ENCODE results near the gene SLC12A2. TPM values are rescaled to one million over a fixed set of nuclear protein-coding genes. Genes with fewer than 3 reads are reported as not detected.

The SLC12A2 gene
- total and polyA plus RNA-seq, 9 of the 15 experiments (the other 6 are each of a cell fraction or from before 2014, with no cell fraction given), result 5.1 to 20.3 (median 12.6) TPM

DNA sequence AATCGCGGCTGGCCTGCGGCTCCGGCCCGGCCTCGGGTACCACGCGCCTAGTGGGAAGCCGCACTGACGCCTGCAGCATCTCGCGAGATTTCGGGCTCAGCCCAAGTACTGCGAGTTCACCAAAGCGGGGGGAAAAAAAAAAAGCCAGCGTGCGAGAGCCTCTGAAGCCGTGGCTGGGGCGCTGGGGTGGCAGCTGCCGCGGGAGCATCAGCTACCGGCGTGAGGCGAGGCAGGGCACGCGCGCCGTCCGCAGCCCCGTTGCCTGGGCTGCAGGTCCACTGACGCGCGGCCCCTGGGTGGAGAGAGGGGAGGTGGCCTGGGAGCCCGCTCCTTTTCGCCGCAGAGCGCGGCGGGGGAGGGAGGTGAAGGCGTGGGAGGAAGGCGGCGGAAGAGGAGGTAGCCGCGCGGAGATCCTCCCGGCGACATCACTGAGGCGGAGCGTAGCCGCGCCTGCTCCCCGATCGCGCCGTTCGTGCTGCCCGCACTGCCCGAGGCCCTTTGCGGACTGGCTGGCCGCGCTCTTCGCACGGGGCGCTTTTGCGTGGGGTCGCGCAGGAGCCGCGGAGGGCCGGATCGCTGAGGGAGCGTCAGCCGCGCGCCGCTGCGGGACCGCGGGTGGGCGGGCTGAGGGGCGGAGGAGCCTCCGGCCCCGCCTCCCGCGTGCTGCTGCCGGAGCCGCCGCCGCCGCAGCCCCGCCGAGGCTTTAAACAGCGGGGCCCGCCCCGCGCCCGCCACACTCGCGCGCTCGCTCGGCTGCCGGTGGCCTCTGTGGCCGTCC lies at the start of gene SLC12A2 (continued):
- no peak for TF ChIP-seq ZNF212 (CRISPR knock-in tag; IDR thresholded peaks at IDR 0.05)
- no peak for TF ChIP-seq ELF4 (CRISPR knock-in tag; IDR thresholded peaks at IDR 0.05)
- peak; percentile 75 for TF ChIP-seq TAF1 (IDR thresholded peaks at IDR 0.05; ENCODE audit: control insufficient read depth, extremely low read depth, insufficient read depth, low read length, severe bottlenecking)
- TF ChIP-seq ZNF551 (CRISPR knock-in tag; IDR thresholded peaks at IDR 0.05), result no peak
- no peak for TF ChIP-seq ZNF764 (CRISPR knock-in tag; IDR thresholded peaks at IDR 0.05; ENCODE audit: low read depth)
- TF ChIP-seq, protein P1, sequence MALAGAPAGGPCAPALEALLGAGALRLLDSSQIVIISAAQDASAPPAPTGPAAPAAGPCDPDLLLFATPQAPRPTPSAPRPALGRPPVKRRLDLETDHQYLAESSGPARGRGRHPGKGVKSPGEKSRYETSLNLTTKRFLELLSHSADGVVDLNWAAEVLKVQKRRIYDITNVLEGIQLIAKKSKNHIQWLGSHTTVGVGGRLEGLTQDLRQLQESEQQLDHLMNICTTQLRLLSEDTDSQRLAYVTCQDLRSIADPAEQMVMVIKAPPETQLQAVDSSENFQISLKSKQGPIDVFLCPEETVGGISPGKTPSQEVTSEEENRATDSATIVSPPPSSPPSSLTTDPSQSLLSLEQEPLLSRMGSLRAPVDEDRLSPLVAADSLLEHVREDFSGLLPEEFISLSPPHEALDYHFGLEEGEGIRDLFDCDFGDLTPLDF (CRISPR knock-in tag; IDR thresholded peaks at IDR 0.05), result no peak
- TF ChIP-seq RFX5 (IDR thresholded peaks at IDR 0.05; ENCODE audit: low read depth, low read length), result no peak
- TF ChIP-seq PTBP1 (IDR thresholded peaks at IDR 0.05; ENCODE audit: low read depth, low read length), result no peak
- TF ChIP-seq CHCHD3 (CRISPR knock-in tag; IDR thresholded peaks at IDR 0.05), result no peak
- TF ChIP-seq ZFX (CRISPR knock-in tag; IDR thresholded peaks at IDR 0.05), result peak; percentile 66
- peak in 1 of 2 experiments; percentile 16; a peak in 1 of 4 replicates for TF ChIP-seq KDM1A (IDR thresholded peaks at IDR 0.05)
- peak in 1 of 2 experiments; percentile 55; a peak in 1 of 4 replicates for TF ChIP-seq FOXA3 (CRISPR knock-in tag; conservative IDR thresholded peaks at IDR 0.05 in 1 of 2, IDR thresholded peaks at IDR 0.05 in 1 of 2)
- TF ChIP-seq, protein P2, sequence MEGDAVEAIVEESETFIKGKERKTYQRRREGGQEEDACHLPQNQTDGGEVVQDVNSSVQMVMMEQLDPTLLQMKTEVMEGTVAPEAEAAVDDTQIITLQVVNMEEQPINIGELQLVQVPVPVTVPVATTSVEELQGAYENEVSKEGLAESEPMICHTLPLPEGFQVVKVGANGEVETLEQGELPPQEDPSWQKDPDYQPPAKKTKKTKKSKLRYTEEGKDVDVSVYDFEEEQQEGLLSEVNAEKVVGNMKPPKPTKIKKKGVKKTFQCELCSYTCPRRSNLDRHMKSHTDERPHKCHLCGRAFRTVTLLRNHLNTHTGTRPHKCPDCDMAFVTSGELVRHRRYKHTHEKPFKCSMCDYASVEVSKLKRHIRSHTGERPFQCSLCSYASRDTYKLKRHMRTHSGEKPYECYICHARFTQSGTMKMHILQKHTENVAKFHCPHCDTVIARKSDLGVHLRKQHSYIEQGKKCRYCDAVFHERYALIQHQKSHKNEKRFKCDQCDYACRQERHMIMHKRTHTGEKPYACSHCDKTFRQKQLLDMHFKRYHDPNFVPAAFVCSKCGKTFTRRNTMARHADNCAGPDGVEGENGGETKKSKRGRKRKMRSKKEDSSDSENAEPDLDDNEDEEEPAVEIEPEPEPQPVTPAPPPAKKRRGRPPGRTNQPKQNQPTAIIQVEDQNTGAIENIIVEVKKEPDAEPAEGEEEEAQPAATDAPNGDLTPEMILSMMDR (IDR thresholded peaks at IDR 0.05 in 2 of 3, conservative IDR thresholded peaks at IDR 0.05 in 1 of 3; ENCODE audit: insufficient read depth in 2 of 3, low read depth in 1 of 3, low read length in 3 of 3), result peak in 1 of 3 experiments; percentile 13; a peak in 1 of 6 replicates
- TF ChIP-seq NFRKB (IDR thresholded peaks at IDR 0.05; ENCODE audit: low read depth), result no peak
- no peak for TF ChIP-seq NFE2L1 (tag; IDR thresholded peaks at IDR 0.05; ENCODE audit: borderline replicate concordance, low read depth)
- TF ChIP-seq, protein P3, sequence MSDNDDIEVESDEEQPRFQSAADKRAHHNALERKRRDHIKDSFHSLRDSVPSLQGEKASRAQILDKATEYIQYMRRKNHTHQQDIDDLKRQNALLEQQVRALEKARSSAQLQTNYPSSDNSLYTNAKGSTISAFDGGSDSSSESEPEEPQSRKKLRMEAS (CRISPR knock-in tag; IDR thresholded peaks at IDR 0.05), result peak; percentile 92
- no peak; the same call in 1 of the 2 replicates for TF ChIP-seq GATAD2B (IDR thresholded peaks at IDR 0.05; ENCODE audit: borderline replicate concordance)
- TF ChIP-seq ZNF444 (CRISPR knock-in tag; IDR thresholded peaks at IDR 0.05), result no peak
- TF ChIP-seq ZNF174 (CRISPR knock-in tag; IDR thresholded peaks at IDR 0.05), result no peak
- TF ChIP-seq ZNF316 (IDR thresholded peaks at IDR 0.05), result no peak
- TF ChIP-seq PCBP2 (IDR thresholded peaks at IDR 0.05; ENCODE audit: low read depth, low read length, poor library complexity, severe bottlenecking), result no peak
- no peak for TF ChIP-seq MECOM (CRISPR knock-in tag; IDR thresholded peaks at IDR 0.05)
- TF ChIP-seq, protein P4, sequence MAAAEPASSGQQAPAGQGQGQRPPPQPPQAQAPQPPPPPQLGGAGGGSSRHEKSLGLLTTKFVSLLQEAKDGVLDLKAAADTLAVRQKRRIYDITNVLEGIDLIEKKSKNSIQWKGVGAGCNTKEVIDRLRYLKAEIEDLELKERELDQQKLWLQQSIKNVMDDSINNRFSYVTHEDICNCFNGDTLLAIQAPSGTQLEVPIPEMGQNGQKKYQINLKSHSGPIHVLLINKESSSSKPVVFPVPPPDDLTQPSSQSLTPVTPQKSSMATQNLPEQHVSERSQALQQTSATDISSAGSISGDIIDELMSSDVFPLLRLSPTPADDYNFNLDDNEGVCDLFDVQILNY (CRISPR knock-in tag; IDR thresholded peaks at IDR 0.05), result 0 out of 2 replicates have a peak, but pooled peaks have one; percentile 32
- TF ChIP-seq CBX2 (IDR thresholded peaks at IDR 0.05; ENCODE audit: insufficient read depth, low read length, poor library complexity, severe bottlenecking), result no peak
- TF ChIP-seq SMAD3 (CRISPR knock-in tag; conservative IDR thresholded peaks at IDR 0.05), result no peak
